ENCODE measurements around the gene WEE1.

Gene WEE1

GRCh38 chr11:9625162-9625561 lies 51.7 kb downstream of the WEE1 start:
- no peak for DNase-seq

DNA sequence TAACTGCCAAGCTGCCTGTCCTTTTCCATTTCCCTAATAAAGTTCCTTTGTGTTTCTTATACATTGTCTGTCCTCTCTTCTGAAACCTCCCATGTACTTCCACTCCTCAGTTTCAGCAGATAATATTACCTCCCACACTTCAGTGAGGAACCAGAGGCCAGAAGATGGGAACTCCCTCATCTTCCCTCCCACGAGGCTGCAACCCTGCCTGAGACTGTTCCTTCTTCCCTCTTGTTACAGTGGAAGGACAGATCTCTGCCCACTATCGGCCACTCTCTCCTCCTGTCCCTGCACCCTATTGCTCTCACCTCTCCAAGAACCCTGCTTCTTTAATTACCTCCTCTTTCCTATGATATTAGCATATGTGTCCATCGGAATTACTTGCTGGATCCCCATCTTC lies 52.3 kb downstream of the WEE1 start:
- DNase-seq = no peak

- no peak for DNase-seq
These were observed 53.3 kb downstream of the WEE1 start for GRCh38 chr11:9626496-9627394.

DNA sequence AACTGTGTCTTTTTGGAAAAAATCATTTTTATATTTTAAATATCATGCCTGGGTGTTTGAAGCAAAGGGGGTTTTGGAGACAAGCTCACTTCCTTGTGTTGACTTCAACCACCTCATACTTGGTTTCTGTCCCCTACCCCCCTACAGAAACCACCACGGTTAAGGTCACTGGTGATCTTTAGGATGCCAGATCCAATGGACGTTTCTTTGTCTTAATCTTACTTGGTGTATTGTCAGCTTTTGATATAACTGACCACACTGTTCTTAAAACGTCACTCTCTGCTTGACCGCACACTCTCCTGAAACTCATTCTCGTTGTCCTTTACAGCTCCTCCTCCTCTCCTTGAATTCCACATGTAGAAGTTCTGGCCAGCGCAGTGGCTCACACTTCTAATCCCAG lies 55.6 kb downstream of the WEE1 start:
- no peak for DNase-seq

DNA sequence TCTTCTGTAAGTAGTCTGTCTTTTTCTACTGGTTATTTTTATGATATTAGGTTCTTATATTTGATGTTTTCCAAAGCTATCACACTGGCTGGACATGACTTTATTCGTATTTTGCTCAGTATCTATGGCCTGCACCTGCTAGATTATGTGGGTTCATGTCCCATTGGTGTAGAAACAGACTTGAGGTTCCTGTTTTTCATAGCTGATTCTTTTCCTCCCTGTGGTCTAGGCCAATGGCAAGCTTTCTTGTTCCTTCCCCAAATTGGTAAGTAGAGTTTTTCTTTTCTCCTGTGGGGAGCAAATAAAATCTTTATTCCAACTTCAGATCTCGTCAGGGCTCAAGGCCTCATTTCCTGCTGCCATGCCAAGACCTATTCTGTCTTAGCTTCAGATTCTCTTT lies 60.2 kb downstream of the WEE1 start:
- DNase-seq = no peak

- no peak for DNase-seq
These were observed 63.2 kb downstream of the WEE1 start for GRCh38 chr11:9636691-9637090.

- no peak for DNase-seq
These were observed 65.6 kb downstream of the WEE1 start for GRCh38 chr11:9639099-9639498.
